GM04503 (cell line): ENCODE results near the gene PRDM8.

Source experiments
- DNase-seq: peaks from one replicate; pipeline ENCODE4 v3.0.0-alpha.2; 2012; ENCODE audit warnings: low read depth

Gene PRDM8

GRCh38 chr4:80184053-80184824 lies 13.1 kb upstream of the PRDM8 start:
- DNase-seq = no peak

- DNase-seq = no peak
Observed at GRCh38 chr4:80184825-80185756, 12.2 kb upstream of the PRDM8 start.

- no peak for DNase-seq
Observed at GRCh38 chr4:80185787-80186548, 11.3 kb upstream of the PRDM8 start.

DNA sequence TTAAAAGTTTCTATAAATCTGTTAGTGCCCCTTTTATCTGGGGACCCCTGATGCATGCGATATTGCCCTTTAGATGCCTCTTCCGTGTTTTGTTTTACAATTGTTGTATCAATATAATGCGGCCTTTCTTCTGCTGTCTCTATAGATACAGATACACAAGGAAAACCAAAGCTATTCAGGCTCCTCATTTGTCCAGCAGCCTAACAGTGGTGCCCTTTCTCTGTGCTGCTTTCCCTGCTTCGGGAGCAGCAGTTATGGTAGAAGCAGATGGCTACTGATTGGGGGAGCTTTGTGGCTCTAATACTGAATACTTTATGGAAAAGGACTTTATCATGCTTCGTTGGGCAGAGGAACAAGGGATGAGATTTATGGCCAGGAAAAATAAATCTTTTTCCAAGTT lies 10.6 kb upstream of the PRDM8 start:
- DNase-seq = no peak

DNA sequence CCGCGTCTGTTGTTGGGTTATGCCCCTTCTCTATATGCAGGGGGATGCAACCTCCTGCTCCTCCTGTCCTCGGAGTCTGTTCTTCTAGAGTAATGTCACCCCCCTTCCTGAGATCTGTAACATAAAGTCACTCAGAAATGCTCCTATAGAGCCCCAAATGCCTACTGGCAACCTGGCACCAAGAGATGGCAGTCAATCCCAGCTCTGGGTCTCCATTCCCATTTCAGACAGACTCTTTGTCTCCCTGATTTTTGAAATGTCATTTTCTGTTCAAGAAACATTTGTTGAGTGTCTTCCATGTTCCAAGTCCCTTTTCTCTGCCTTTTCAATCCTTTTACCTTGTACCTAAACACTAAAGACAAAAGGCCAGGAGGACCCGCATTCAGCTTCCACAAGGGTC lies 9.6 kb upstream of the PRDM8 start:
- no peak for DNase-seq

- no peak for DNase-seq
Observed at GRCh38 chr4:80188457-80188800, 8.9 kb upstream of the PRDM8 start.

DNA sequence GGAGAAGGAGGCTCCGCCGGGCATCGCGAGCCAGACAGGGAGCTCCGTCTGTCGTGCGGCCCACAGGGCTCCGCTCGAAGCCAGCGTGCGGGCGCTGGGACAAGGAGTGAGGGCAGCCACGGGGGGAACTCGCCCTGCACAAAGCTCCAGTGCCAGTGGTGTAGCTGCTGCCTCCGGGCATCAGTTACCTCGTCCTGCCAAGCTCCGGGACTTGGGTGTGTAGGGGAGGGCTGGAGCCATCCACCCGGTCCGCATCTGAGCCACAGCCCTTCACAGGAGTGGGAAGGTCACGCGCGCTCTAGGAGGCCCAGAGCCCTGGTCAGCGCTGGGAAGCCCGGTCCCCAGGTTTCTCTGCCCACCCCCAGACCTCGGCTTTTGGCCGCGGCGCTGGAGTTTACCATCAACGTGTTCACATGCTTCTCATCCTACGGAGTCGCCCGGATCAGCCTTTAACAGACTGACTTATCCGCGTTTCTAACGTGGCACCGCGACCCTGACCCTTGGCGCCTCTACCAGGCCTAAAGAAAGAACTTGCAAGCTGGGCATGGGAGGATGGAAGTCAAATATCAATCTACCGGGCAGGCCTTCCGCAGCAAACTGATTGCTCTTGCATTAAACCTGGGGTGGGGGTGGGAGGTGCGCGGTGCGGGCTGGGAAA lies 8.4 kb upstream of the PRDM8 start:
- DNase-seq = no peak

GRCh38 chr4:80189581-80189955 lies 7.7 kb upstream of the PRDM8 start:
- DNase-seq = no peak

DNA sequence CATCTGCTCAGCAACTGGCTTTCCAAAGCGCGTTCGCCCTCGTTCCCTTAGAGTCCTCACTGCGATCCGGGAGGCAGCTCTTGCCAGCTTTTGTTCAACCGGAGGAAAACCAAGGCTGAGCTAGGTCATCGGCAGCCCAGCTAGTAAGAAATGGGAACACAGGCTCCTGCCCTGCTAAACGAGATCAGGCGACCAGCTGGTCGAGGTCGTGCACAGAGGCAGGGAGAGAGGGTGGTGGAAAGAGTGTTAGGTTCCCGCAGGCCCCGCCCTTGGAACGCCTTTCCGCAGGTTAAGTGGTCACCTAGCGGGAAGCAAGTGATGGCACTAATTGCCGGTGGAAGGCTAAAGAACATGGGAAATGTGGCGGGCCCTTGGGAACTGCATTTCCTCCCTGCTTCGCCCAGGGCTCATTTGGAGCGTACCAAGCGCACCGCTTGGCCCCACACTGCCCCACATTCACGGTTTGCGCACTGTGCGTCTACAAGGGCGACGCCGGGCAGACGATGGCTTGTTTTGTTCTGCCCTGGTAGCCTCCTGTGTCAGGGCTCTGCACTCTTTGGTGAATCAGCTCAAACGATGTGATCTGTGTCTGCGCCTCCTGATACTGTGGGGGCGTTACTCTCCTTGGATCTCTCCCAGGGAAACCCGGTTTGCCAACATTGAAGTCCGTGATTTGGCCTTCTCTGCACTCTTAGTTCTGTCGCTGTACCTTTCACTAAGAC lies 7.2 kb upstream of the PRDM8 start:
- DNase-seq = no peak

GRCh38 chr4:80192252-80192866 lies 4.9 kb upstream of the PRDM8 start:
- no peak for DNase-seq

- DNase-seq = peak; percentile 77
Observed at GRCh38 chr4:80192937-80193336, 4.4 kb upstream of the PRDM8 start.

DNA sequence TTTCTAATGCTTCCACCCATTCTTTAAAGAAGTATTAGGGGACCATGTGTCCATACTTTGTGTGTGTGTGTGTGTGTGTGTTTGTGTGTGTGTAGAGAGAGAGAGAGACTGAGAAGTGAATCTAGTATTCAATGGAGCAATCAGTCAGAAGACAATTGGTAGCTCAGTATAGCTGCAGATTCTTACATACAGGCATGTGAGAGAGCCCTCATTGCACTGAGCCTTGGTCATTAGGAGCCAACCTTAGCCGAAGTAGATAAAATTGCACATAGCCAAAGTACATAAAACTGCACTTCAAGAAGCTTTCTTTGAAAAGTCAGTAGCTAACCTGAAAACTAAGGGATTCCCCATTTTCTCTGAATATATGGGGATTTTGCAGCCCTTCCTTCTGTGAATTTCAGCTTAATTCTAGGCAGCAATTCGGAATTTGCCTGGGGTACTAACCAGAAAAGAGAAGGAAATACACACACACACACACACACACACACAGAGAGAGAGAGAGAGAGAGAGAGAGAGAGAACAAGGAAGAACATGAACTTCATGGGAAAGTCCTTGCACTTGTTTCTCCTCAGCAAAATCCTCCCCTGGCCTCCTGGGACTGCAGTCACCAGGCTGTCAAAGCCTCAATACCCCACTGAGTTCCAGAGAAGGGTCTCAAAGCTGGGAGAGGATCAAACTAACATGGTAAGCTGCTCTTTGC lies 1.7 kb upstream of the PRDM8 start:
- no peak for DNase-seq

DNA sequence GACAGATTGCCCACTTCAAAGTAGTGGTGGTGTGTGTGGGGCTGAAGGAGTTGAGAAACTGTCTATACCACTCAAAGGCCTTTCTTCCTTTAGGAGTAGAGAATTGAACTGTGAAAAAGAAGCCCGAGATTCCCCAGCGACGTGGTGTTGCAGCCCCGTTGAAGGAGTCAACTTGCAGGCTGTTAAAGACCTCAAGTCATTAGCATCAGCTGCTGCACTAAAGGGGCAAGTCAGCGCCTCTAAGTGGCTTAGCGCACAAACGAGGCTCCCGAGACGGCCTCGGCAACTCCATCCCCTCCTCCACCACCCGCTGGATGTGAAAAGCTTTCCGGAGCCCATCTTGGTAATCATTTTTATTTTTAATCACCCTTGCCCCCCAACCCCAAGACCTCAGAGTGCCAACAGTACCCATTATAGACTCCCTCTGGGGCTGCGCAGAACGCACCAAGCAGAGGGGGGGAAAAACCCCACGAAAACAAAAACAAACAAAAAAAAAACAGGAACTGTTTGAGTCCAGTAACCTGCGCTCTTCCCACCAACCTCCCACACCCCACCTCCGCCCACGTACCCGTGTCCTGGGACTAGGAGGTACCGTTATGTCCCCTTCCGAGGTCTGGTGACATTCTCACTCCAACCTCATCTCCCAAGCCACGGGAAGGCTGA lies 913 bp upstream of the PRDM8 start:
- no peak for DNase-seq

DNA sequence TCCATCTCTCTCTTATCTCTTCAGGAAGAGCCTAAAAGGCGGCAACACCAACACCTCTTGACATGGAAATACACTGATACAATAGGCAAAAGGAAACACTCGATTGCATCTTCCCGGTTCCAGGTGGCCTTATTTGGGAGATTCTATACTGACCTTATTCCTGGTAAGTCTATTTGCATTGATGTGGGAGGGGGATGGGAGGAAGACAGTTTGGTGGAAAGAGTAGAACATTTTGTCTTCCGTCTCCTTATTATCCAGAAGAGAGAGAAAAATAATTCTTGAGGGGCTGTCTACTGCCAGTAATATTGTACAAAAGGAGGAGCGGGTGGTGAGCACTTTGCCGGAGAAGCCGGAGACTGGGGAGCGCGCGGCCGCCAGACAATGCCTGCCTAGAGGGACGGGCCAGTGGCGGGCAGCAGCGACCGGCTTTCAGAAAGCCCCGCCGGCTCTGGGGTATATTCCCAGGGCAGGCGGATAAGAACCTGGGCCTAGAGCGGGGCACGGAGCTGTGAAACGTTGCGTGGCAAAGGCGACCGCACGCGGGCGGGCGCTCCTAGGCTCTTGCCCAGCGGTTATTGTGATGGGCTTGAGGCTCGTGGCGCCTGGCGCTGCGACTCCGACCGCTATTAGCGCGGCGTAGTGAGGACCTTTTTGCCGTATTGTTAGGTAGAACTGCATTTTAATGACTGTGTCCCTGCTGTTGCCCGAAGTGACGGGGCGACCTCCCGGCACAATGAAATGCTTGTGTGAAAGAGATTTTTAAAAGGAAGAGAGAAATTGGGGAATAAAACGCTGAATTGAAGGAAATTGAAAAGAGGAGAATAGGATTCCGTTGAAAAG lies 518 bp downstream of the PRDM8 start:
- no peak for DNase-seq

DNA sequence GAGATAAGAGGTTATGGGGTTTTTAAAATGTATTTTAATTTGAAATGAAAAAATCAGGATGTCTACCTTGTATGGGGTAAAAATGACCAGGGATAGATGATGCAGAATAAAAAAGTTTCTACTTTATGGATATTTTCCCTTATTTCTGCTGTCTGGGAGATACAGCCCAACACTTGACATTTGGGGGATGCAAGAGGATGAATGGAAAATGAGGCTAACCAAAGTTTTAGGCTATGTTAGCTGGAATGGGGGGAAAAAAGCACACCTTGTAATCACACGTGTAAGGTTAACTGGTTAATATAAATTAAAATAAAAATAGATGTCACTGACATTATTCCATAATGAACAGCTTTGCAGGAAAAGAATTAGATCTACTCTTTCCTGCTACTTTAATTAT lies 1.1 kb downstream of the PRDM8 start:
- no peak for DNase-seq

DNA sequence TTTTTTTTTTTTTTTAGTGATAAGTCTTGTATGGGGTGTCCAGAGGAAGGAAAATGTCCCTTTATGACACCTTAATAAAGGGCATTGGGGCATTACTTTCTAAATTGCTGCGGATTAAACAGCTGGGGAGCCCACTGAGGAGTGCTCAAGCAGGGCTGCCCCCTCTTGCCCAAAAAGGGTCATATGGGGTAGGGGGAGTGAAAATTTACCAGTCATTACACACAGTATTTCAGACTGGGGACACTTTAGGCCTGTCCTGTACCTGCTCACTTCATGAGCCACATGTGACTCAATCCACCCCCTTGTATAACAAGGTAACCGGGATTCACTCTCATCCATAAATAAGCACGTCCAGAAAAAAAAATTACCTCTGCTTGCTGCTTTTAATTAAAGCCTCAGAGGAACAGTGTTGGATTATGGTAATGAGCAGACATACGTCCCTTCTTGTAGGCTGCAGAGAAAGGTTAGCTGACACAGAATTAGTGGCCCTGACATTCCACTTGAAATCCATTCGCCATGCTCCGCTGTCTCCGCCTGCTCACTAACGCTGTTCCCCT lies 1.8 kb downstream of the PRDM8 start:
- no peak for DNase-seq

DNA sequence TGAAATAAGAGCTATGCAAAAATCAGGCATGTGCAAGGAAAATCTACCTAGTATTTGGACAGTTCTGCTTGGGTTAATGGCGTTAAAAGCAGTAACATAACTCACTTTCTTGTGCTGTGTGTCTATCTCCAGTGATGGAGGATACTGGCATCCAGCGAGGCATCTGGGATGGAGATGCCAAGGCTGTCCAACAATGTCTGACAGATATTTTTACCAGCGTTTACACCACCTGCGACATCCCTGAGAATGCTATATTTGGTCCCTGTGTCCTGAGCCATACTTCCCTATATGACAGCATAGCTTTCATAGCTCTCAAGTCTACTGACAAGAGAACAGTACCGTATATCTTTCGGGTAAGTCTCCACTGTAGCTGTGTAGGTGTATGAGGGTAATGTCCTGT lies 2.6 kb downstream of the PRDM8 start:
- no peak for DNase-seq
